Epithelial cell of proximal tubule (primary cell): ENCODE measurements around the gene HYDIN. TPM values are rescaled to one million over a fixed set of nuclear protein-coding genes. Genes with fewer than 3 reads are reported as not detected.

Source experiments
- DNase-seq: peaks from one replicate; pipeline ENCODE4 v3.0.0-alpha.2; 2011; ENCODE audit warnings: low read depth
- H3K4me3 ChIP-seq: 2 replicates; pipeline ENCODE4 v1.5.1; 2011; ENCODE audit warnings: low read depth, mild to moderate bottlenecking, low read length
- total RNA-seq: library from RNA; depleted of rRNA; stranded (reverse); fragments of >200 nt; gene quantifications from 2 replicates; pipeline ENCODE4 v1.2.3, GENCODE V29; 2015
- TF ChIP-seq, protein P1 (sequence below): conservative IDR thresholded peaks from 2 replicates; pipeline ENCODE4 v1.5.1; 2012; ENCODE audit warnings: low read depth, mild to moderate bottlenecking, low read length

Gene HYDIN
- total RNA-seq, 1 donor from 2014 or later, result 1.5 TPM

DNA sequence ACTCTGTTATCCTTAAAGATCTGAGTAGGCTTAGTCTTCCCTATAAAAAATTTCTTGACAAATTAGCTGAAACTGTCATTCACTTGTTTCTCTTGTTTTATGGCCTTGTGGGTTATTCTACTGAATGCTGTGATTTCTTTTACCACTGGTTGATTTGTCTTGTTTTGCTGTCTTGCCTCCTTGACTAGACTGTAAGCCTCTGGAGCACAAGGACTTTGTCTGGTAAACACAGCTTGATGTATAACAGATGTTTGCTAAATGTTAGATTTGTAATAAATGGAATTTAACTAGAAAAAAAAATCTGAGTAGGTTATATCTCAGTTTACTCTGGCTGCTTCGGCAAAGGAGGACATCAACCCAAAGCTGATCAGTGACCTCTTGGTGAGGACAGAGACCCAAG, 451.2 kb downstream of the HYDIN start:
- no peak for DNase-seq
- TF ChIP-seq, protein P1, sequence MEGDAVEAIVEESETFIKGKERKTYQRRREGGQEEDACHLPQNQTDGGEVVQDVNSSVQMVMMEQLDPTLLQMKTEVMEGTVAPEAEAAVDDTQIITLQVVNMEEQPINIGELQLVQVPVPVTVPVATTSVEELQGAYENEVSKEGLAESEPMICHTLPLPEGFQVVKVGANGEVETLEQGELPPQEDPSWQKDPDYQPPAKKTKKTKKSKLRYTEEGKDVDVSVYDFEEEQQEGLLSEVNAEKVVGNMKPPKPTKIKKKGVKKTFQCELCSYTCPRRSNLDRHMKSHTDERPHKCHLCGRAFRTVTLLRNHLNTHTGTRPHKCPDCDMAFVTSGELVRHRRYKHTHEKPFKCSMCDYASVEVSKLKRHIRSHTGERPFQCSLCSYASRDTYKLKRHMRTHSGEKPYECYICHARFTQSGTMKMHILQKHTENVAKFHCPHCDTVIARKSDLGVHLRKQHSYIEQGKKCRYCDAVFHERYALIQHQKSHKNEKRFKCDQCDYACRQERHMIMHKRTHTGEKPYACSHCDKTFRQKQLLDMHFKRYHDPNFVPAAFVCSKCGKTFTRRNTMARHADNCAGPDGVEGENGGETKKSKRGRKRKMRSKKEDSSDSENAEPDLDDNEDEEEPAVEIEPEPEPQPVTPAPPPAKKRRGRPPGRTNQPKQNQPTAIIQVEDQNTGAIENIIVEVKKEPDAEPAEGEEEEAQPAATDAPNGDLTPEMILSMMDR, result no peak

DNA sequence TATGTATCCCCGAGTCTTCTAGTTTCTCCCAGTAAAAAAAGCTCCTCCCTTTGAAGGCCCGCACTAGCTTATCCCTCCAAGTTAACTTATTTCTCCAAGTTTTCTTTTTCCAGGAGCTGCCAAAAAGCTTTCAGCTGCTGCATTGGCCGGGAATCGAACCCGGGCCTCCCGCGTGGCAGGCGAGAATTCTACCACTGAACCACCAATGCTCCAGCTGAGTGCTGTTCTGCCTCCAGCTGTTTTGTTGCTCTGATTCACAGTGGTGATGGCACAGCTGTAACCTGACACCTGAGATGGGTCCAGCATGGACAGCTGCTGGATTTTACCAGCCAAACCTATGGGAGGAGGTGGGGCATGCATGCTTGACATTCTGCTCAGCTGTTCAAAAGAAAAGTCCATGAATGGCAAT, 451.6 kb downstream of the HYDIN start:
- DNase-seq, result no peak
- TF ChIP-seq, protein P1, result no peak
- no peak overlapping the region for H3K4me3 ChIP-seq

More for the DNA sequence above, 451.2 kb downstream of the HYDIN start:
- H3K4me3 ChIP-seq, result no peak overlapping the region

DNA sequence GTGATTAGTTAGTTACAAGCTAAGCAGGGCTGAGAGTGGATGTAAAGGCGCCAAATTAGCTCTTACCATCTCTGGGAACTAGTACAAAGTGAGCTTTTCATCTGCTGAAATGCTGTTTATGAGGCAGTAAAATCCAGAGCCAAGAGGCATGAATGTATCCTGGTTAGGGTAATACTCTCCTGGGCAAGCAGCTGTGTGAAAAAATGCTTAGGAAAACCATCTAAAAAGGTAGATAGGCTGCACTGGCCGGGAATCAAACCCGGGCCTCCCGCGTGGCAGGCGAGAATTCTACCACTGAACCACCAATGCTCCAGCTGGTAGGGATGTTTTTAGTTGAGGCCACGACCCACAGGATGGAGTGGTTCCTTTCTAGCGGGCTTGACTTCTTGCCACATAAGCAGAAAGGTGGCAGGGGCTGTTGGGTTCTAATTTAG, 452.5 kb downstream of the HYDIN start:
- no peak for DNase-seq
- TF ChIP-seq, protein P1, result no peak
- no peak overlapping the region for H3K4me3 ChIP-seq

DNA sequence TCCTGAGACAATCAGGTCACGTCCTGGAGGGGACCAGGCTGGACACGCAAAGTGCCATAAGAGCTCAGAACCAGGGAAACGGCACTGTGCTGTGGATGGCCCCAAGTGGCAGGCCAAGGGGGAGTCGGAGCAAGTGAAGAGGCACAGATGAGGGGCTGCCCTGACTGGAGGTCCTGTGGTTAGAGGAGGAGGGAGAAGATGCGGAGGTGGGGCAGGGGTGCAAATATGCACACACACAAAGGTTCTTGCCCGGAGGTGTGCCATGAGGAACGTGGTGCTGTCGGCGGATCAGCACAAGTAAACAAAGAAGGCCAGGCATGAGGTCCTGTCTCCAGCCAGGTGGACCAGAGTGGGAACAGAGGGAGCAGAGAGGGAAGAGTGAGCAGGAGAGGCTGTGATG, 453.0 kb downstream of the HYDIN start:
- TF ChIP-seq, protein P1, result no peak
- no peak for DNase-seq
- H3K4me3 ChIP-seq, result no peak overlapping the region

DNA sequence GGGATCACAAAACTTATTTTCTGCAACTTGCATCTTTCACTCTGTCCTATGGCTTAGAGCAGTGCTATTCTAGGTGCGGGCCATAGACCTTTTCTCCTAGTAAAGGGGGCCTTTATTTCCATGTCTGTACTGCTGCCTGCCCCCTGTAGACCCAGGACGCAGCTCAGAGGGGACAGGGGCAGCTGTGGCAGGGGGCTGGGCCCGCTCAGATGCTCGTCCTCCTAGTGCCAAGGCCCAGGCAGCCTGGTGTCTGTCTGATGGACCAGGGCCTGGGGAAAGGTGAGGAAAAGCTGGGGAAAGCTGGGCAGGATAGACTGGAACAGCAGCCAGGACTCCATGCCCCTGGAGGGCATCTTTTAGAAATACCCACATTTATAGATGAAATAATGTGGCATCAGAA, 455.1 kb downstream of the HYDIN start:
- no peak overlapping the region for H3K4me3 ChIP-seq
- no peak for DNase-seq
- TF ChIP-seq, protein P1, result no peak

DNA sequence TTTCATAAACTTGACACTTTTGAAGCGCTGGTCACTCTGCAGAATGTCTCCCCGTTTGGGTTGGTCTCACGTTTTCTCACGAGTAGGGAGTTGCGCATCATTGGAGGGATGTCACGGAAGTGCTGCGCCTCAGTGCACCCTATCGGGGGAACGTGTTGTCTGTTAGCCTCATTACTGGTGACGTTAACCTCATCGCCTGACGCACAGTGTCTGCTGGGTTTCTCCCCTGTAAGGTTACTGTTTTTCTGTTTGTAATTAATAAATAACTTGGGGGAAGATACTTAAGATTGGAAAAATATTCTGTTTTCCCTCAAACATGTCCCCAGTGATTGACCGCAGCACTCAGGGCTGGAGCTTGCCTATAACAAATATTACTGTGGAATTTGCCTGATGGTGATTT, 456.3 kb downstream of the HYDIN start:
- TF ChIP-seq, protein P1, result no peak
- no peak overlapping the region for H3K4me3 ChIP-seq
- peak; percentile 82 for DNase-seq

DNA sequence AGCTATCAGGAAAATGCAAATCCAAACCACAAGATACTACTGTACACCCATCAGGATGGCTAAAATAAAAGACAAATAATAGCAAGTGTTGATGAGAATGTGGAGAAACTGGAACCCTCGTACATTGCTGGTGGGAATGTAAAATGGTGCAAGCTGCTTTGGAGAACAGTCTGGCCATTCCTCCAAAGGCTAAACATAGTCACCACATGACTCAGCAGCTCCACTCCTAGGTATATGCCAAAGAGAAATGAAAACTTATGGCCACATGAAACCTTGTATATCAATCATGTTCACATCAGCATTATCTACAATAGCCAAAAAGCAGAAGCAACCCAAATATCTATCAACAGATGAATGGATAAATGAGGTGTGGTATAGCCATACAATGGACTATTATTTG, 458.0 kb downstream of the HYDIN start:
- H3K4me3 ChIP-seq, result no peak overlapping the region
- no peak for DNase-seq
- TF ChIP-seq, protein P1, result no peak
